RPMI7951 (cell line): ENCODE results near the gene TNFRSF11A. TPM values are rescaled to one million over a fixed set of nuclear protein-coding genes. Genes with fewer than 3 reads are reported as not detected.
A peak's percentile ranks its signal among the peaks of the same experiment; 100 is the strongest.

ENCODE experiments used
- DNase-seq: peaks from one replicate; pipeline ENCODE4 v3.0.0-alpha.2; 2012; ENCODE audit warnings: low read depth
- total RNA-seq: library from RNA; depleted of rRNA; stranded (reverse); fragments of >200 nt; shearing (Covaris generic); gene quantifications from 2 replicates; pipeline ENCODE4 v1.2.3, GENCODE V29; 2014

The TNFRSF11A gene
- total RNA-seq, 1 experiment from 2014 or later, result 0.36 TPM

- DNase-seq, result no peak
Measured at GRCh38 chr18:62325806-62326645, 916 bp downstream of the TNFRSF11A start.

DNA sequence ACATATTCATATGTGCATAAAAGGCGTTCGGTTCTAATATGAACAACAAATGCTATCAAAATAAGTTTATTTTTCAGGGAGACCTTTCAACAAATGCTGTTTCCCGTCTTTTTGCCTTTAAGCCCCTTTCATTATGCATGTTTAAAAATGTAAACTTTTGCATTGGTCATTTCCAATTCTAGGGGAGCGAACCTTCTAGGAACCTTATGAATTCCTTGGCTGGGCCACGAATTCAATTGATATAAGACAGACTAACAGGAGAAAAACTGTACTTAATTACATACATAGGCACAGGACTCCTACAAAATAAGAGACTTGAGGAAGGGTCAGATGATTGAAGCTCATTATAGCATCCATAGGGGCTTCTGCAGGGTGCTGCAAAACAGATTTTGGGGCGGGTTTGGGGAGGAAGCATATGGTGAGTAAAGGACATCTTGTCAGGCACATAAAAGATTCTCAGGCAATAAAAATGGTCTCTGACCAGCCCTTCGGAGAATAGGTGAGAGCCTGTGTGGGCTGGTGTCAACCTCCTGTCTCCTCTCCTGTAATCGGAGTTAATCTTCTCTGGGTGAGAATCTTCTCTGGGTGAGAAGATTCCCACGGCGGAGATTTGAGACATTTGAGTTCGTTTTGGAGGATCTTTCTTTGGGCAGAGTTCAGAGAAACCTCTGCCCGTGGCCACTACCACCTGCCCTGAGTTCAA, 1.7 kb downstream of the TNFRSF11A start:
- DNase-seq, result no peak

DNA sequence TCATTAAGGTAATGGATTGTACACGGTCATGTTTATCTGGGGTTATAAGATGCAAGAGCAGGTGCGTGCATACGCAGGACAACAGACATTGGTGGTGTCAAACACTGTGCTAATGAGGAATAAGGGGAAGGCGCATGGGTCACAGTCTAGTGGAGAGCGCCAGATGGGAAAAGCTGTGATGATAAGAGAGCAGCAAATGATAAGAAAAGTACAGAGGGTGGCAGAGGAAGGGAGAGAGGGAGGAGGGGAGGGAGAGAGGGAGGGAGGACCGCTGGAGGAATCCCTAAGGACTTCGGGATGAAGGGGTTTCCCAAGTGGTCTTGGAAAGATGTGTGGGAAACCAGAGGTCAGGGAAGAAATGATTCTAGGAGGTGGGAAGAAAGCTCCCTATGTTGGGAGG, 2.9 kb downstream of the TNFRSF11A start:
- DNase-seq, result no peak

DNA sequence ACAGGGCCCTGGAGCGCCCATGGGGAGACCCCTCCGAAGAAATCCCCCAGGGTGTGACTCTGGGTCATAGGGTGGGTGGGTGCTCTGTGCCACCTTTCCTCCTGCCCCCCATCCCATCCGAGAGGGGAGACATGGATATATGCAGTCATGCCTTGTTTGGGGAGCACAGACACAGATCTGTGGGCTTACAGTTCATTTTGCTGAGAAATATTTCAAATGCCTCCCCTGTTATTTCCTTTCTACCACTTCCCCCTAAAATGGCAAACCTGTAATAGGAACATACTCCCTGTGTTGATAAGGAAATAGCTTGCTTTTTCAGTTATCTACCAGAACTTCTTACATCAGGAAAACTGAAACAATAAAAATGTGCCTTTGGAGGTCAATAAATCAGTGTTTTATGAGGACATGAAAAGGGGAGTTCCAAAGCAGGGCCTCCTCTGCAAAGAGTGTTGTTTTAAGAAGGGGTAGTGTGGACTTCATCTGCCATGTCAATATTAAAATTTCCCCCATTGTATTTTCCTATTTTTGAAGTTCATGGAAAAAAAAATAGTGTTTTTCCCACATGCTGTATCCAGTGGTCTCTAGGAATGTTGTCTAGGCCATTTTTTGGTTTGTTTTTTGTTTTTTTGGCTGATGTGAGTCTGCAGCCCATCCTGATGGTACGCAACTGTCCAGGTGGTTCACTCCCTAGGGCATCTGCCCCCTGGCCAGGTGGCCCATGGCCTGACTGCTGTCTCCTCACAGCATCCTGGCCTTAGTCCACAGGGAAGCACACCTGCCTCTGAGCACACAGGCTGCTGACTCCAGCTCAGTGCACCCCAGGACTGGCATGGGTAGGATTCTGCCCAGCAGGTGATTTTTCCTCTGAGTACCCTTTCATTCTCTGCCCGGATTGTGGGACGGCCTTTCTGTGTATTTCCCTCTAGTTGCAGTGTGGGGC, 3.7 kb downstream of the TNFRSF11A start:
- DNase-seq, result no peak

DNA sequence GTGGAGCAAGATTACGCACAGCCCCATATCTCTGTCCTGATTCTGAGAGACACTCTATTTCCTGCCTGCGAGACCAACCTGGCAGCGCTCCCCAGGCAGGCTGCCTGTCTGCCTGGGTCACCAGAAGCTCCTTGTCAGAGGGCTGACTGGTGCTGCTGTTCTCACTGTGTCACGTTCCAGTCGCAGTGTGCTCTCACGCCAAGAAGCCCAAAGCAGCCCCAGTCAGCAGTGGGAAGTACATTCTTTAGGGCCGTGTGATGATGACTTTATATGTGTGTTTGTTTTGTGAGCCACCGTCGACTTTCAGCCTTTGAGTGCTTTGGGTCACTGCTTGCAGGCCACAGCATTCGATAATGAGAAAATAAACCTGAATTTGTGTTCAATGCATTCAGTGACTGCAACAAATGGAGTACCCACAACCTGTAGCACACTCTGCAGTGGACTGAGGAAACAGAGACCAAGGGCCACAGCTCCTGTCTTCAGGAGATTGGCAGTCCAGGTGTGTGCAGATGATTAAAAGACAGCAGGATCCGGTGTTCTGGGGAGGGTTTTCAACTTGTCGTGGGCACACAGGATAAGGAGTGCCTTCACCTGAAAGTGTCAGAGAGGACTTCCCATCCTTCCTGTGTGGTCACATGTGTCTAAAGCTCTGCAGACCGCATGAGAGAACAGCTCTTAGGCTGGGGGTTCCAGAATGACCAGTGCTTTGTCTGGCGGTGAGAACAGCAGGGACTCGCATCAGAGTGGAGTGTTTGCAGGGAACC, 4.8 kb downstream of the TNFRSF11A start:
- peak; percentile 22 for DNase-seq

DNA sequence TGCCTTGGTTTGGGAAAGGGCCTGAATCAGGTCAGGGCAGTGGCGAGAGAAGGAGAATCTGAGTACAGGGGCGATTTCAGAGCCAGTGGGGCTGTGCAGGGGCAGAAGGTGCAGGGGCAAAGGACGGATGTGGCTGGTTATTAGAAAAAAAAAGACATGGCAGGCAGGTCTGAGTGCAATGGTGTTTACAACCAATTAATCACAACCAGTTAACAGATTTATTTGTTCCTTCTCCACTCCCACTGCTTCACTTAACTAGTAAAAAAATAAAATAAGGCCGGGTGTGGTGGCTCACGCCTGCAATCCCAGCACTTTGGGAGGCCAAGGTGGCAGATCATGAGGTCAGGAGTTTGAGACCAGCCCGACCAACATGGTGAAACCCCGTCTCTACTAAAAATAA, 5.5 kb downstream of the TNFRSF11A start:
- DNase-seq, result no peak

GRCh38 chr18:62331581-62332356, 6.7 kb downstream of the TNFRSF11A start:
- DNase-seq, result peak; percentile 22

- no peak for DNase-seq
Measured at GRCh38 chr18:62332431-62332830, 7.3 kb downstream of the TNFRSF11A start.

DNA sequence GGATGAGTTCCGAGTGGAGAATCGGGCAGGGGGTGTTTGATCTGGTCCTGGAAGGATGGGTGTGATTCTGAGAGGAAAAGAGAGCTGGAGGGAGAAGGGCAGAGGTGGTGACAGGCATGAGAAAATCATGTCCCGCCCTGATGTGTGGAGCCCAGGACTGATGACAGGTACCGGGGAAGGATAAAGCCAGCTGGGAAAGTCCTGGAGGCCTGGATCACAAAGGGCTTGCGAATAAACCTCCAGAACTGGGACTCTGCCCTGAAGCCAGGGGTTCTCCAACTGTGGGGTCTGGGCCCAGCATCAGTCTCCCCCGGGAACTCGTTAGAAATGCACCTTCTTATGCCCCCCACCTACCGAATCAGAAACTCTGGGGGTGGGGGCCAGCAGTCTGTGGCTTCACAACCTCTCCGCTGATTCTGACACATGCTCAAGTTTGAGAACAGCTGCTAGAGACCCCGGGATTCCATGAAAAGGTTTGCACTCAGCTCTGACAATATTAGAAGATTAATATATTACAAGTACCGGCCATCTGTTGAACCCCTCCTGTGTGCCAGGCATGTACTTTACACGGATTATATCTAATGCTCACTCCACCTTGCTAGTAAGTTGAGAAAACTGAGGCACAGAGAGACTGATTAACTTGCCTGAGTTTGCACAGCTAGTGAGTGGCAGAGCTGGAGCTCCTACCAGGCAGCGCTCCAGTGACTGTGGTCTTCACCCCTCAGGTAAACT, 8.0 kb downstream of the TNFRSF11A start:
- DNase-seq, result no peak

DNA sequence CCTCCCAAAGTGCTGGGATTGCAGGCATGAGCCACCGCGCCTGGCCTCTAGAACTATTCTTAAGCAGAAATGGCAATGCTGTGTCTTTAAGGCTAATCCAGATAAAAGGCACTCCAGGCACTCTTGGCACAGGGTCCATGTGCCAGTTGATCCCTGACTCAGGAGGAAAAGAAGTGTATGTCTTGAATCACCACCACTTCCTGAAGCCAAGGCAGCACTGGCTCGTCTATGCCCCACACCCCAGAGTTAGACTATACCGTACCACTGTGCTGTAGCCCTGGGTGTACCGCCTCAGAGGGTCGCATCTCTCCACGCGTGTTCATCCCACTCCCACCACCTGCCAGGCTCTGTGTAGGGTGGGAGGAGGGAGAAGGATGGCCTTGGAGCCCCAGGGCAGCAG, 9.0 kb downstream of the TNFRSF11A start:
- DNase-seq, result peak; percentile 74

GRCh38 chr18:62335494-62335893, 10.4 kb downstream of the TNFRSF11A start:
- peak; percentile 59 for DNase-seq

DNA sequence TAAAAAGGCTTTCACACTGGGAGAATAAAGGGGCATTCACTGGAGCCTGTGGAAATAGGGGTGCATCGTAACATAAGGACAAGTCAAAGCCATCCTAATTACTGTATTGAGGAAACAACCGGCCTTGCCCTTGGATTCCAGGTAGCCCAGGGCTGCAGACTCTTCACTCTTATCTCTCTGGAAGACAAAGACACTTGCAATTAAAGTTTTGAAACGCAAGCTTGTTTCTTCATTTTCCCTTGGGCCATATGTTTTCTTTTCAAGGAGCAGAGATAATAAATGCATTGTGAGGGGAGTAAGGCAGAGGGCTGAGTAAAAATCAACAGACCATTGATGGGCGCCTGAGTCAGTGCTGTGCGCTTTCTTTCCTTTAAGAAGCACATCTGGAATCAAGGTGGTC, 11.5 kb downstream of the TNFRSF11A start:
- peak; percentile 12 for DNase-seq

GRCh38 chr18:62337336-62337735, 12.2 kb downstream of the TNFRSF11A start:
- no peak for DNase-seq

GRCh38 chr18:62338446-62339105, 13.5 kb downstream of the TNFRSF11A start:
- no peak for DNase-seq

- peak; percentile 74 for DNase-seq
Measured at GRCh38 chr18:62339106-62339988, 14.2 kb downstream of the TNFRSF11A start.

DNA sequence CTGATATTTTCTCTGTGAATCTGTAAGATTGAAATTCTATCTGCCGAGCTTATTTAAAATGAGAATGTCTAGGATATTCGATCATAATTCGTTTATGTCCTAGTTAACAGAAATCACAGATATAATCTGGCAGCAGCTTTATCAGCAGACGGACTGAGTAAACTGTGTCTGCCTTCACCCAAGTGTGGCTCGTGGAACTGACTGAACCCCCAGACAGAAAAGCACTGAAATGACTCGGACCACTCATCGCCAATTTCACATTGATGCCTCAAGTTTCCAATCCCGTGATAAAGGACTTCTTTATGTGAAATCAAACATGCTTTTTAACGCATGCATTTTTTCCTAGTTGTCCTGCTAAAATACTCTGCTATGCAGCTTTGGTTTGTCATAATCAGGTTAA, 15.9 kb downstream of the TNFRSF11A start:
- DNase-seq, result no peak

- DNase-seq, result no peak
Measured at GRCh38 chr18:62341473-62341872, 16.4 kb downstream of the TNFRSF11A start.

DNA sequence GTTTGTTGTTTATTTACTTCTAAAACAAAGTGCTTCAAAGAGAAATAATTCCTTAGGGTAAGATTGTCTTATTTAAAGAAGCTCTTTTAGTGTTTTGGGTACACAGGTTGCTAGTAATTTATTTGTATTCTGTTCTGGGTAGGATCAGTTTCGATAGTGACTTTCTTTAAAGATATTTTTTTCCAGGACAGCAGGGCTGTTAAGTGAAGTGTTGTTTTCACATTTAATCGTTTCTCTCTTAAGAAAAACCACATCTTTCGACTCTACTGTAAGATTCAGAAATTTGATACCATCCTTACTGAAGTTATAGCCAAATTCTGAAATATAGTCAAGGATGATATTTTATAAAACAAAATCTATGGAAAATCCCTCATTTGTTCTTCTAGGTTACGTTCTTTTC, 17.8 kb downstream of the TNFRSF11A start:
- no peak for DNase-seq
